Measurements from ENCODE around the gene GIPC3. TPM values are rescaled to one million over a fixed set of nuclear protein-coding genes. Genes with fewer than 3 reads are reported as not detected.

The GIPC3 gene
- total and polyA plus RNA-seq, 2 of the 8 experiments (the other 6 are each of a cell fraction or from before 2014, with no cell fraction given): 1.0 to 1.2 TPM

- no peak overlapping the region for H4K5ac ChIP-seq (ENCODE audit: insufficient read length, low read depth, low read length)
- H3K14ac ChIP-seq (ENCODE audit: insufficient read length): no peak overlapping the region
- H3K18ac ChIP-seq (ENCODE audit: extremely low read depth, low read length): no peak overlapping the region
- no peak overlapping the region for H4K8ac ChIP-seq (ENCODE audit: extremely low read depth, insufficient read depth, low read length)
- no peaks in the 10 kb centered on the region for H3K79me1 ChIP-seq (ENCODE audit: low read depth, low read length)
- H3K4ac ChIP-seq (replicated peaks; ENCODE audit: insufficient read length, low read depth, low read length): no peak overlapping the region
- POLR2A ChIA-PET (ENCODE audit: partially characterized antibody): interaction anchor here (0.6 to 1.0 kb wide), 2 partner anchors 10 to 143 kb away, joined by 3 to 5 read pairs; no protein-coding TSS in a partner anchor
- no peaks in the 10 kb centered on the region for H3K27me3 ChIP-seq (replicated peaks in 1 of 4; ENCODE audit: control insufficient read depth in 3 of 4, extremely low read depth in 1 of 4, insufficient read depth in 3 of 4, low read length in 3 of 4)
- no peak overlapping the region for H2AFZ ChIP-seq (ENCODE audit: low read length)
- no peak for FAIRE-seq
- H2AK5ac ChIP-seq (ENCODE audit: low read depth, low read length): no peak overlapping the region
- H3K36me3 ChIP-seq (ENCODE audit: control insufficient read depth in 2 of 4, insufficient read depth in 4 of 4, low read length in 3 of 4): peaks cover 0 to 18% (median 0%) of the 10 kb centered on the region in 4 experiments; a peak in 1 of 8 replicates
- no peak overlapping the region for H2BK12ac ChIP-seq (ENCODE audit: low read depth, low read length)
- H3K4me3 ChIP-seq (ENCODE audit: extremely low read depth in 1 of 4, insufficient read depth in 2 of 4, low read depth in 3 of 4, low read length in 4 of 4): no peak overlapping the region
- no peak for DNase-seq (ENCODE audit: low read depth in 1 of 2, low spot score in 2 of 2)
- no peak overlapping the region for H3K56ac ChIP-seq (replicated peaks; ENCODE audit: insufficient read length, low read depth, low read length)
- H3K27ac ChIP-seq (ENCODE audit: low read depth, low read length): no peak overlapping the region
- H3K9ac ChIP-seq (replicated peaks in 1 of 4; ENCODE audit: extremely low read depth in 1 of 4, low read depth in 3 of 4, low read length in 3 of 4): no peak overlapping the region
- no peak overlapping the region for H4K91ac ChIP-seq (replicated peaks; ENCODE audit: insufficient read length, low read length)
- no peaks in the 10 kb centered on the region for H3K23me2 ChIP-seq (ENCODE audit: low read depth, low read length)
- H3K9me3 ChIP-seq (ENCODE audit: insufficient read depth in 2 of 2, low read depth in 1 of 2, low read length in 1 of 2): no peaks in the 10 kb centered on the region
- H3K23ac ChIP-seq (ENCODE audit: insufficient read length): no peak overlapping the region
- no peak overlapping the region for H2BK15ac ChIP-seq (ENCODE audit: low read length)
- no peak overlapping the region for H2BK120ac ChIP-seq (replicated peaks; ENCODE audit: low read depth, low read length)
- TF ChIP-seq CTBP2 (IDR thresholded peaks at IDR 0.05; ENCODE audit: borderline replicate concordance, insufficient read depth, insufficient read length, low read length) (no peak), ASH2L (IDR thresholded peaks at IDR 0.05; ENCODE audit: low read length) (no peak), JUN (IDR thresholded peaks at IDR 0.05; ENCODE audit: low read depth, low read length) (no peak), SAP30 (IDR thresholded peaks at IDR 0.05; ENCODE audit: insufficient read depth, insufficient replicate concordance, low read length) (no peak), RBBP5 (IDR thresholded peaks at IDR 0.05; ENCODE audit: borderline replicate concordance, low read depth, low read length) (no peak), USF2 (IDR thresholded peaks at IDR 0.05; ENCODE audit: low read length) (no peak), E2F6 (IDR thresholded peaks at IDR 0.05) (no peak), FOSL1 (IDR thresholded peaks at IDR 0.05; ENCODE audit: insufficient read depth, low read depth, low read length) (no peak), CHD2 (IDR thresholded peaks at IDR 0.05; ENCODE audit: low read length) (no peak)
- CTCF ChIA-PET (ENCODE audit: partially characterized antibody): interaction anchor here (1.2 to 2.8 kb wide), 4 partner anchors 10 to 85 kb away, joined by 3 to 13 read pairs (median 4); no protein-coding TSS in a partner anchor
- no peak overlapping the region for H2BK20ac ChIP-seq (ENCODE audit: low read length)
- peaks cover 0 to 1% of the 10 kb centered on the region in 2 experiments for H4K20me1 ChIP-seq (replicated peaks in 1 of 2; ENCODE audit: control insufficient read depth in 1 of 2, insufficient read depth in 2 of 2, low read length in 2 of 2)
- WGBS, 2 experiments (ENCODE audit: extremely low coverage in 1 of 2, insufficient coverage in 1 of 2, insufficient read length in 1 of 2, insufficient replicate concordance in 2 of 2, low coverage in 1 of 2, low lambda C conversion rate in 2 of 2, missing lambda C conversion rate in 1 of 2): 90% methylated on average over 7 of the region's 16 CpGs; no CpG with 5 or more reads in 1 of the 2 experiments
- no peak overlapping the region for H3K4me2 ChIP-seq (ENCODE audit: insufficient read depth in 1 of 2, low read depth in 2 of 2, low read length in 2 of 2)
- no peaks in the 10 kb centered on the region; a peak in 1 of 7 replicates for H3K4me1 ChIP-seq (replicated peaks in 1 of 4; ENCODE audit: control insufficient read depth in 3 of 4, insufficient read depth in 4 of 4, low read length in 3 of 4)
- H2BK5ac ChIP-seq (ENCODE audit: low read depth, low read length): no peak overlapping the region
- no peaks in the 10 kb centered on the region for H3K79me2 ChIP-seq (ENCODE audit: control insufficient read depth in 1 of 2, insufficient read depth in 2 of 2, low read length in 2 of 2)
These were observed 46.8 kb downstream of the GIPC3 start for GRCh38 chr19:3632098-3632497.
